HCT116 (cell line): Measurements from ENCODE around the gene SGCA. TPM values are rescaled to one million over a fixed set of nuclear protein-coding genes. Genes with fewer than 3 reads are reported as not detected.

Source experiments
- ATAC-seq: fragments of 200-7000 bp; cut with Tn5 transposase; 2 replicates; pipeline ENCODE4 v1.9.1; 2020; ENCODE audit warnings: mild to moderate bottlenecking, moderate library complexity
- BruUV-seq: library from RNA; stranded (reverse); fragments of 400-500 nt; replicated peaks from 2 replicates; lab custom pipeline; 2021; lab: Mats Ljungman, UMichigan
- CTCF ChIA-PET: fragments of 300-600 bp; sonication (Branson Sonifier 250); formaldehyde crosslinking; loops from one replicate; lab custom pipeline; 2021; ENCODE audit warnings: antibody characterized with exemption; lab: Charles Lee
- POLR2A ChIA-PET: fragments of 300-600, 350-600 bp; sonication (Branson Sonifier 250); formaldehyde crosslinking; loops from one replicate; lab custom pipeline; 2021; ENCODE audit warnings: antibody characterized with exemption; lab: Charles Lee
- RAD21 ChIA-PET, 2 experiments: fragments of 300-600 bp; sonication (Branson Sonifier 250); formaldehyde crosslinking; loops; one replicate each; lab custom pipeline; 2023; ENCODE audit warnings: low total read pairs in 2 of 2; ENCODE audit not compliant: uncharacterized antibody in 2 of 2, unreplicated experiment in 2 of 2, low non-redundant PET in 1 of 2; lab: Charles Lee
- DNase-seq: peaks from one replicate; pipeline ENCODE4 v3.0.0-alpha.2; 2010; ENCODE audit warnings: low read depth, low spot score
- H2AFZ ChIP-seq: fragments of 200-600 bp; shearing (Covaris generic), sonication (generic); 2 replicates; pipeline ENCODE4 v1.6.1; 2017; ENCODE audit warnings: low read depth, mixed run types, mixed read lengths, antibody characterized with exemption, low read length; ENCODE audit not compliant: poor library complexity, severe bottlenecking
- H3K27ac ChIP-seq: 2 replicates; pipeline ENCODE4 v1.5.1; 2012; ENCODE audit warnings: low read depth, low read length
- H3K27me3 ChIP-seq: fragments of 200-600 bp; sonication (generic); 2 replicates; pipeline ENCODE4 v1.6.1; 2016; ENCODE audit warnings: mixed run types, low read length, mixed read lengths; ENCODE audit not compliant: insufficient read depth
- H3K36me3 ChIP-seq, 2 experiments: fragments of 200-500 bp in 1 of 2; fragments of 200-600 bp in 1 of 2; sonication (Bioruptor generic) in 1 of 2; sonication (generic) in 1 of 2; 2 replicates each; pipeline versions ENCODE4 v1.5.1 to v1.6.1; 2014 to 2016; ENCODE audit warnings: low read length in 2 of 2, inconsistent platforms in 1 of 2, mixed read lengths in 1 of 2, mixed run types in 1 of 2; ENCODE audit not compliant: insufficient read depth in 2 of 2, control insufficient read depth in 1 of 2
- H3K4me1 ChIP-seq, 2 experiments: fragments of 200-600 bp in 1 of 2; sonication (generic) in 1 of 2; 2 replicates each; pipeline versions ENCODE4 v1.5.1 to v1.6.1; 2012 to 2017; ENCODE audit warnings: low read length in 2 of 2, inconsistent platforms in 1 of 2, mild to moderate bottlenecking in 1 of 2, mixed read lengths in 1 of 2, mixed run types in 1 of 2, moderate library complexity in 1 of 2; ENCODE audit not compliant: insufficient read depth in 2 of 2, control insufficient read depth in 1 of 2
- H3K4me2 ChIP-seq: fragments of 200-600 bp; sonication (generic); 2 replicates; pipeline ENCODE4 v1.6.1; 2017; ENCODE audit warnings: mixed run types, low read length, mixed read lengths
- H3K4me3 ChIP-seq, 2 experiments: fragments of 200-600 bp in 1 of 2; sonication (generic) in 1 of 2; replicated peaks in 1 of 2; 2 replicates each; pipeline ENCODE4 v1.5.1; 2011 to 2016; ENCODE audit warnings: low read length in 2 of 2, control low read depth in 1 of 2, low read depth in 1 of 2, mild to moderate bottlenecking in 1 of 2, mixed read lengths in 1 of 2, mixed run types in 1 of 2
- H3K79me2 ChIP-seq: fragments of 200-600 bp; sonication (generic); 2 replicates; pipeline ENCODE4 v1.6.1; 2017; ENCODE audit warnings: mild to moderate bottlenecking, mixed run types, low read length, moderate library complexity, mixed read lengths; ENCODE audit not compliant: insufficient read depth
- H3K9ac ChIP-seq: fragments of 200-600 bp; sonication (generic); 2 replicates; pipeline ENCODE4 v1.6.1; 2016; ENCODE audit warnings: low read length, mixed read lengths
- H3K9me2 ChIP-seq: fragments of 200-600 bp; sonication (generic), shearing (Covaris generic); 2 replicates; pipeline ENCODE4 v1.6.1; 2017; ENCODE audit warnings: mixed run types, mild to moderate bottlenecking, moderate library complexity; ENCODE audit not compliant: insufficient read depth
- H3K9me3 ChIP-seq, 2 experiments: fragments of 200-500 bp in 1 of 2; fragments of 200-600 bp in 1 of 2; sonication (Bioruptor generic) in 1 of 2; sonication (generic) in 1 of 2; 2 replicates each; pipeline ENCODE4 v1.6.1; 2014 to 2017; ENCODE audit warnings: low read length in 2 of 2, mixed read lengths in 2 of 2, inconsistent platforms in 1 of 2, low read depth in 1 of 2, mild to moderate bottlenecking in 1 of 2, mixed run types in 1 of 2, moderate library complexity in 1 of 2; ENCODE audit not compliant: control insufficient read depth in 1 of 2, insufficient read depth in 1 of 2
- H4K20me1 ChIP-seq: fragments of 200-600 bp; sonication (generic), shearing (Covaris generic); 2 replicates; pipeline ENCODE4 v1.6.1; 2017; ENCODE audit warnings: mixed run types, mild to moderate bottlenecking, moderate library complexity; ENCODE audit not compliant: insufficient read depth
- ELF1 ChIP-seq: IDR thresholded peaks from 2 replicates; pipeline ENCODE4 v1.6.1; 2012; ENCODE audit warnings: low read depth, borderline replicate concordance
- POLR2A ChIP-seq: IDR thresholded peaks from 2 replicates; pipeline ENCODE4 v1.7.0; 2011; ENCODE audit warnings: borderline replicate concordance; ENCODE audit not compliant: insufficient read depth, insufficient read length; ENCODE audit errors: extremely low read depth
- POLR2AphosphoS5 ChIP-seq: IDR thresholded peaks from 2 replicates; pipeline ENCODE4 v1.6.1; 2011; ENCODE audit warnings: mild to moderate bottlenecking, low read depth, low read length, moderate library complexity
- SP1 ChIP-seq: IDR thresholded peaks from 2 replicates; pipeline ENCODE4 v1.6.1; 2012; ENCODE audit warnings: low read depth
- TCF7L2 ChIP-seq: IDR thresholded peaks from 2 replicates; pipeline ENCODE4 v1.7.0; 2011; ENCODE audit warnings: borderline replicate concordance, inconsistent platforms; ENCODE audit not compliant: insufficient read depth, insufficient read length; ENCODE audit errors: extremely low read depth
- YY1 ChIP-seq: IDR thresholded peaks from 2 replicates; pipeline ENCODE4 v1.6.1; 2011; ENCODE audit warnings: low read length, low read depth, moderate library complexity, mild to moderate bottlenecking; ENCODE audit not compliant: insufficient replicate concordance; ENCODE audit errors: extremely low read depth
- ZFX ChIP-seq: fragments of 450-650 bp; IDR thresholded peaks from 2 replicates; pipeline ENCODE4 v1.6.1; 2017
- intact Hi-C: fragments of 100-400 bp; cut with micrococcal nuclease; formaldehyde crosslinking; loops from 2 replicates; pipeline ENCODE4 v1.10.0; 2022
- total RNA-seq: library from RNA; stranded (reverse); gene quantifications from one replicate; pipeline ENCODE4 v1.2.1, GENCODE V29; 2021; ENCODE audit not compliant: unreplicated experiment

Gene SGCA
- total RNA-seq, 1 experiment from 2014 or later, result 0.37 TPM

DNA sequence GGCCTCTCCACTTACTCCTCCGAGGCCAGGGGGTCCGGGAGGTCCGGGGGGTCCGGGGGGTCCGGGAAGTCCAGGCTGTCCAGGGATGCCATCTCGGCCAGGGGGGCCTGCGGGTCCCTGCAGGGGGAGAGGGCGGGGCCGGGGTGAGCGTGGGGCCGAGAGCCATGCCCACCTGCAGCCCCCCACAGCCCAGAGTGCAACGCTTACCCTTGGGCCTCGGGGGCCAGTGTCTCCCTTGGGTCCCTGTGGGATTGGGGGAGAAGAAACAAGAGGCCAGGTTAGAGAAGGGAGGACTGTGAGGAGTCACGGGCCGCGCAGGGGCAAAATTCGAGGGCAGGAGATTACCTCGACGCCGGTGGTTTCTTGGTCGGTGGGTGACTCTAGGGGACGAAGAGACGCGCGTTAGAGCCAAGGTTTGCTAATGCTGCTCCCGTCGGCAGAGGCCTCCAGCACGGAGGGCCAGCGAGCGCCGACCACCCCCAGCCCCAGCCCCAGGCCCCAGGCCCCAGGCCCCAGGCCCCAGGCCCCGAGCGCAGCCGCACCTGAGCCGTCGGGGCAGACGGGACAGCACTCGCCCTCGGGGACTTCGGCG is 33.5 kb downstream of the SGCA start:
- DNase-seq (no peak), ATAC-seq (no peak)
- TF ChIP-seq SP1 (no peak), ZFX (peak; percentile 20; the same call in 1 of the 2 replicates)
- intact Hi-C loops, result loop anchor here (5.0 kb wide), 1 partner anchor 632 kb away; no protein-coding TSS in a partner anchor
- Histone ChIP-seq H3K36me3 (0 out of 4 replicates have a peak, but pooled peaks cover 0 to 5% of the 10 kb centered on the region in 2 experiments), H3K79me2 (no peaks in the 10 kb centered on the region), H3K4me1 (peaks cover 10 to 39% of the 10 kb centered on the region in 2 experiments), H3K9me3 (no peaks in the 10 kb centered on the region), H3K27ac (peak overlapping the region; percentile 87), H2AFZ (no peak overlapping the region), H3K9me2 (no peaks in the 10 kb centered on the region), H3K9ac (peak overlapping the region; percentile 68), H4K20me1 (no peaks in the 10 kb centered on the region), H3K4me3 (peak overlapping the region; percentile 71 to 75), H3K4me2 (peak overlapping the region; percentile 99), H3K27me3 (no peaks in the 10 kb centered on the region)
- ChIA-PET POLR2A (interaction anchor here (1.0 to 2.8 kb wide), 8 partner anchors 22 to 190 kb away, joined by 4 to 21 read pairs (median 6); no protein-coding TSS in a partner anchor), CTCF (interaction anchor here (0.6 to 4.2 kb wide), 33 partner anchors 10 to 618 kb away, joined by 3 to 243 read pairs (median 6); partner anchors contain the start of genes RSAD1, SGCA, TMEM92 and XYLT2), RAD21 (interaction anchor here (0.6 to 3.0 kb wide), 15 partner anchors 14 to 385 kb away, joined by 3 to 12 read pairs (median 7); partner anchors contain the start of genes SGCA (in 1 of the 2) and TMEM92 (in 1 of the 2))
- BruUV-seq, result no TSS peak

DNA sequence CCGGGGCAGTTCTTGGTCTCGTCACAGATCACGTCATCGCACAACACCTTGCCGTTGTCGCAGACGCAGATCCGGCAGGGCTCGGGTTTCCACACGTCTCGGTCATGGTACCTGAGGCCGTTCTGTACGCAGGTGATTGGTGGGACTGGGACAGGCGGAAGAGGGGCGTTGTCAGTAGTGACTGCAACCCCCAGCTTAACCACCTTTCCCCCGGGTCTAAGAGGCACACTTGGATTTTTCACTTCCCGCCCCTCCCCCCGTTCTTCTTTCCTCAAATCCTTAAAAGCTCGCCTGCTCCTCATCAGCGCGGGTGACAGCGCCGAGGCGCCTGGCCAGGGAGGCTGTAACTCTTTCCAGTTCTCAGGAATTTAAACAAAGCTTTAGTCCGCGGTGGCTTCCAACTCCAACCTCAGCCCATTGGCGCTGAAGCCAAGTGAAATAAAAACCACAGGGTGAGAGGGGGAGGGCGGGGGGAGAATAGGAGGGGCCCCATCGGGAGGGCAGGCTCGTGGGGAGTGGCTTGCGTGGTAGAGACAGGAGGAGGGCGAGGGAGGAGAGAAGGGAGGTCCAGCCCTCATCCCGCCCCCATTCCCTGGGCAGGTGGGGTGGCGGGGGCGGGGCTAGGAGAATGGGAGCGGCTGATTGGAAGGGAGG is 34.1 kb downstream of the SGCA start:
- H3K27me3 ChIP-seq, result no peaks in the 10 kb centered on the region
- peak overlapping the region; percentile 87 for H3K27ac ChIP-seq
- H3K4me2 ChIP-seq, result peak overlapping the region; percentile 99
- H4K20me1 ChIP-seq, result no peaks in the 10 kb centered on the region
- CTCF ChIA-PET, result interaction anchor here (0.6 to 4.2 kb wide), 51 partner anchors 10 to 617 kb away, joined by 3 to 243 read pairs (median 5); partner anchors contain the start of genes ITGA3, LRRC59, RSAD1 and SGCA
- peak; percentile 19 for TF ChIP-seq TCF7L2
- TF ChIP-seq ELF1, result no peak
- no peak; the same call in 1 of the 2 replicates for TF ChIP-seq SP1
- no peak for TF ChIP-seq ZFX
- peak; percentile 43 for TF ChIP-seq YY1
- peak; percentile 76 for TF ChIP-seq POLR2AphosphoS5
- peak; percentile 36 for TF ChIP-seq POLR2A
- TF ChIP-seq, all 23 proteins: peak for 4
- no peaks in the 10 kb centered on the region for H3K79me2 ChIP-seq
- H3K4me1 ChIP-seq, result peaks cover 10 to 39% of the 10 kb centered on the region in 2 experiments
- no TSS peak for BruUV-seq
- DNase-seq, result peak; percentile 96
- H3K9ac ChIP-seq, result peak overlapping the region; percentile 68
- intact Hi-C loops, result loop anchor here (1.0 to 5.0 kb wide), 4 partner anchors 73 to 633 kb away; partner anchors contain the start of gene RSAD1
- RAD21 ChIA-PET, result interaction anchor here (0.6 to 3.0 kb wide), 27 partner anchors 13 to 385 kb away, joined by 3 to 28 read pairs (median 5); partner anchors contain the start of genes TMEM92 (in 2 of the 2), RSAD1 (in 1 of the 2) and SGCA (in 1 of the 2)
- no peaks in the 10 kb centered on the region for H3K9me3 ChIP-seq
- ATAC-seq, result peak; percentile 92
- 0 out of 4 replicates have a peak, but pooled peaks cover 0 to 5% of the 10 kb centered on the region in 2 experiments for H3K36me3 ChIP-seq
- H3K9me2 ChIP-seq, result no peaks in the 10 kb centered on the region
- H3K4me3 ChIP-seq, result peak overlapping the region; percentile 71 to 75
- H2AFZ ChIP-seq, result peak overlapping the region; percentile 81
- POLR2A ChIA-PET, result interaction anchor here (1.0 to 2.8 kb wide), 12 partner anchors 22 to 189 kb away, joined by 3 to 21 read pairs (median 5); no protein-coding TSS in a partner anchor
